T-helper 9 cell (primary cell): ENCODE measurements around the gene DDX28.
A peak's percentile ranks its signal among the peaks of the same experiment; 100 is the strongest.
"Not testable (repeated sequence)": the region's sequence is repeated elsewhere in the genome, so short reads cannot be mapped to it uniquely, and the experiment has no call there.

Source experiments
- DNase-seq: peaks from one replicate; pipeline ENCODE4 v3.0.0-alpha.2; 2020

The DDX28 gene

GRCh38 chr16:68035227-68035626, 12.2 kb upstream of the DDX28 start:
- DNase-seq = no peak

- no peak for DNase-seq
These were observed 10.1 kb upstream of the DDX28 start for GRCh38 chr16:68033101-68033500.

GRCh38 chr16:68031951-68032350, 8.9 kb upstream of the DDX28 start:
- no peak for DNase-seq

DNA sequence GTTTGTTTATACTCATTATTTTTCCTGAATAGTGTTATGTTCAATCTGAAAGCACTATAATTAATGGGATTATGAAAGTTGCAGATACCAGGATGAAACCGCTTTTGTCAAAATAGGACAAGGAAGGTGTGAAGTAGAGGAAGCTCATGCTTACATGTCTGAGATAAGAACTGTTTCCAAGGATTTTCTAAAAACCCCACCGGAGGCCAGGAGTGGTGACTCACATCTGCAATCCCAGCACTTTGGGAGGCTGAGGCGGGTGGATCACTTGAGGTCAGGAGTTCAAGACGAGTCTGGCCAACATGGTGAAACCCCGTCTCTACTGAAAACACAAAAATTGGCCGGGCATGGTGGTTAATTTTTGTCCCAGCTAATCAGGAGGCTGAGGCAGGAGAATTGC, 7.1 kb upstream of the DDX28 start:
- DNase-seq = not testable (repeated sequence)

DNA sequence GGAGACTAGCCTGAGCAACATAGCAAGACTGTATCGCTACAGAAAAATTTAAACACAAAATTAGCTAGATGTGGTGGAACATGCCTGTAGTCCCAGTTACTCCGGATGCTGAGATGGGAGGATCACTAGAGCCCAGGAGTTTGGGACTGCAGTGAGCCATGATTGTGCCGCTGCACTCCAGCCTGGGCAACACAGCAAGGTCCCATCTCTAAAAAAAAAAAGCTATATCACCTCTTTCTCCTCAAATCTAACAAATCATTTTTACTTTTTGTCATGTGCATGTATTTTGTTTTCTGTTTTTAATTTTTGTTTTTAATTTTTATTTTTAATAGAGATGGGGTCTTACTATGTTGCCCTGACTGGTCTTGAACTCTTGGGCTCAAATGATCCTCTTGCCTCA, 6.0 kb upstream of the DDX28 start:
- no peak for DNase-seq

GRCh38 chr16:68022278-68022727, 729 bp downstream of the DDX28 start:
- DNase-seq = peak; percentile 8

DNA sequence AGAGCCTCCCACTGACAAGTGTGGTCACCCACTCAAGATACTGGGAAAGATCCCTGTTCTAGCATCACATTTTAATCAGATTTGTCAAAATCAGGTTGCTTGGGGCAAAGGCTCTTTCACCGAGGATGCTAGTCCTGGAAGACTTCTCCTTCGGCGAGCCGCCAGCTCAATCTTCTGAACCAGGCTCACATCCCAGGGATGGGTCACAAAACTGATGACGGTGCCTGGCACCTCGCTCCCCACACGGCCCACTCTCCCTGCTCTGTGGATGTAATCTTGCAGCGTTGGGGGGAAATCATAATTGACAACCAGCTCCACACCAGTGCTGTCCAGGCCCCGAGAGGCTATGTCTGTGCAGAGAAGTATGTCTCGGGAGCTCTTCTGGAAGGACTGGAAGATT, 1.5 kb downstream of the DDX28 start:
- DNase-seq = no peak

GRCh38 chr16:68019167-68019680, 3.8 kb downstream of the DDX28 start:
- no peak for DNase-seq

DNA sequence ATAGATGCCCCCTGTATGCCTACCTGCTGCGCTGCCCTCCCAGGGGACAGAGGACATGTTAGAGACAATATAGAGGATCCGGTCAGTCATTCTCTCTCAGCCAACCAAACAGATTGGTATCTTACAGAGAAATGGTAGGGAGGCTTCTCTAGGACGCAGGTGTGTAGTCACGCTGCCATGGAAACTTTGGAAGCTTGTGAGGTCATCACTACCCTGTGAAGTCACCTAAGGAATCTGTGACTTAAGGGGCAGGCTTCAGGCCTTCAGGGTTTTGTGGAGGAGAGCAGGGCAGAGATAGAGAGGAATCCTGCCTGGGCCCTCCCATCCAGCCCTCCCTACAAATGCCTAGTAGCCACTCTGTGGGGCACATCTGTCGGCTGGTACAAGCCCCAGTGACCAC, 7.4 kb downstream of the DDX28 start, which contains the start of gene DPEP2NB:
TSS of gene DPEP2NB (minus strand) at position 231 of the 400 bp plus-strand sequence. CDS start at position 90, 141 bp downstream.
- DNase-seq = no peak

GRCh38 chr16:68013440-68013839, 9.6 kb downstream of the DDX28 start:
- no peak for DNase-seq

DNA sequence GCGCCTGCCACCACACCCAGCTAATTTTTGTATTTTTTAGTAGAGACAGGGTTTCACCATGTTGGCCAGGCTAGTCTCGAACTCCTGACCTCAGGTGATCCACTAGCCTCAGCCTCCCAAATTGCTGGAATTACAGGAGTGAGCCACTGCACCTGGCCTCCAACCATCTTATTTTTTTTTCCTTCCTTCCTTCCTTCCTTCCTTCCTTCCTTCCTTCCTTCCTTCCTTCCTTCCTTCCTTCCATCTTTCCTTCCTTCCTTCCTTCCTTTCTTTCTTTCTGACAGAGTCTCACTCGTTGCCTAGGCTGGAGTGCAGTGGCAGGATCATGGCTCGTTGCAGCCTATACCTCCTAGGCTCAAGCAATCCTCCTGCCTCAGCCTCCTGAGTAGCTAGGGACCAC, 13.2 kb downstream of the DDX28 start:
- DNase-seq = not testable (repeated sequence)

- no peak for DNase-seq
These were observed 13.8 kb downstream of the DDX28 start for GRCh38 chr16:68009157-68009735.

- DNase-seq = no peak
These were observed 17.2 kb downstream of the DDX28 start for GRCh38 chr16:68005786-68006286.

GRCh38 chr16:68005211-68005610, 17.8 kb downstream of the DDX28 start:
- no peak for DNase-seq

GRCh38 chr16:68003031-68003430, 20.0 kb downstream of the DDX28 start:
- DNase-seq = no peak

DNA sequence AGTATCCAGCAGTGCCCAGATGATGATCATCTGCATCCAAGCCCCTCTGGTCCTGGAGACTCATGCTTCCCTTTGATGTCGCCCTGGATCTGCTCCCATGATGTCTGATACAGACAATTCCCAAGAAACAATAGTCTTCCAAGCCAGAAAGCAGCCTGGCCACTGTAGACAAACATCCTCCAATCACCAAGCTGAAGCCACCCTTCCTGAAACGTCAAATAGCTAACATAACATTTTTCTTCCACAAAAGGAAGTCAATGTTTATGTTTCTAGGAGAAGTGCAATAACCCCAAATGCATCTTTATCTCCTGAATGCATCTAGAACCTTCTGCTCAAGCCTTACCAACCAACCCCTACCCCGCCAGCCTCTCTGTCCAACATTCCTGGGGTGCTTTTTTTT, 22.6 kb downstream of the DDX28 start:
- no peak for DNase-seq

DNA sequence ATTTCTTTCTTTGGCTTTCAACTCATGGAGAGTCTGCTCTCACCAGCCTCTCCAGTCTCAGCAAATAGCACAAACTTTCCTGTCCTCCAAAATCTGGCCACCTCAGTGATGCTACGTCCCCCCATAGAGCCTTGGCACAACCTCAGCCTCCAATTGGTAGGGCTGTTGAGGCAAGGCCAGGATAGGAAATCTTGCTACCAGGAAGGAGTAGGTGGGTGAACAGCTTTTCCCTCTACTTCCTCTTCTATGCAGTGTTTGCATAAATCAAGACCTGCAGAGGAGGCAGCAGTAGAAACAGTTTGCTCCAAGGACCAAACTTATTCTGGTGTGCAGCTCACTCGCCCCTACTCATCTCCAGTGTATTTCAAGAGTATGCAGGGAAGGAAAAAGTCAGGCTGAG, 23.0 kb downstream of the DDX28 start:
- DNase-seq = no peak

DNA sequence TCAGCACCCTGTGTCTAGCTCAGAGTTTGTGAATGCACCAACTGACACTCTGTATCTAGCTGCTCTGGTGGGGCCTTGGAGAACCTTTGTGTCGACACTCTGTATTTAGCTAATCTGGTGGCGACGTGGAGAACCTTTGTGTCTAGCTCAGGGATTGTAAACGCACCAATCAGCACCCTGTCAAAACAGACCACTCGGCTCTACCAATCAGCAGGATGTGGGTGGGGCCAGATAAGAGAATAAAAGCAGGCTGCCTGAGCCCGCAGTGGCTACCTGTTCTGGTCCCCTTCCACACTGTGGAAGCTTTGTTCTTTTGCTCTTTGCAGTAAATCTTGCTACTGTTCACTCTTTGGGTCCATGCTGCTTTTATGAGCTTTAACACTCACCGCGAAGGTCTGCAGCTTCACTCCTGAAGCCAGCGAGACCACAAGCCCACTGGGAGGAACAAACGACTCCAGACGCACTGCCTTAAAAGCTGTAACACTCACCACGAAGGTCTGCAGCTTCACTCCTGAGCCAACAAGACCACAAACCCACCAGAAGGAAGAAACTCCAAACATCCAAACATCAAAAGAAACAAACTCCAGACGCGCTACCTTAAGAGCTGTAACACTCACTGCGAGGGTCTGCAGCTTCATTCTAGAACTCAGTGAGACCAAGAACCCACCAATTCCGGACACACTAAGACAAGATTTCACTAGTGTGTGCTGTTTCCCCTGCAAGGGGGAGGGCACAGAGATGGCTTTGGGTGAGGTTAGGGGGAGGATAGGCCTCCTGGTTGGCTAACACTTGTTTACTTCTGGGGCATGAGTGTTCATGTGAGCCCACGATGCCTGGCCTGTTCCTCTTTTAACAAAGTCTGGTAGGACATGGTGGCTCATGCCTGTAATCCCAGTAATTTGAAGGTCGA, 24.0 kb downstream of the DDX28 start, which contains the start of gene DPEP2:
TSS of gene DPEP2 (minus strand) at position 706 of the 910 bp plus-strand sequence. CDS start 6,272 bp downstream, outside the sequence.
- DNase-seq = not testable (repeated sequence)

GRCh38 chr16:67998231-67998778, 24.7 kb downstream of the DDX28 start:
- DNase-seq = not testable (repeated sequence)

GRCh38 chr16:67996666-67997065, 26.4 kb downstream of the DDX28 start:
- no peak for DNase-seq

GRCh38 chr16:67995423-67995822, 27.6 kb downstream of the DDX28 start:
- DNase-seq = no peak

GRCh38 chr16:67994040-67994408, 29.0 kb downstream of the DDX28 start:
- DNase-seq = not testable (repeated sequence)
